ENCODE results near the gene ACSF2.

- no peak for TF ChIP-seq CTCF (conservative IDR thresholded peaks at IDR 0.05 in 1 of 2, IDR thresholded peaks at IDR 0.05 in 1 of 2; ENCODE audit: extremely low read depth in 1 of 2, insufficient read depth in 1 of 2, low read depth in 1 of 2, low read length in 2 of 2)
- no peak for TF ChIP-seq EZH2 (IDR thresholded peaks at IDR 0.05; ENCODE audit: borderline replicate concordance, low read length)
These were observed 43.1 kb upstream of the ACSF2 start for GRCh38 chr17:50382931-50383330.
